ENCODE measurements around the gene UBE2D4. TPM values are rescaled to one million over a fixed set of nuclear protein-coding genes. Genes with fewer than 3 reads are reported as not detected.
A peak's percentile ranks its signal among the peaks of the same experiment; 100 is the strongest.

The UBE2D4 gene
- total RNA-seq, 1 experiment from 2014 or later = 2.4 TPM

GRCh38 chr7:43942997-43943396 lies 16.8 kb downstream of the UBE2D4 start:
- CTCF ChIA-PET = interaction anchor here (1.1 to 3.6 kb wide), 9 partner anchors 11 to 480 kb away, joined by 3 to 16 read pairs (median 6); partner anchors contain the start of genes MRPS24, STK17A and UBE2D4
- Mint-ChIP-seq H3K4me3 (no peak overlapping the region), H3K4me1 (peaks cover 2% of the 10 kb centered on the region), H3K36me3 (no peaks in the 10 kb centered on the region), H3K27ac (no peak overlapping the region), H3K9me3 (no peaks in the 10 kb centered on the region), H3K27me3 (ENCODE audit: low read depth) (no peaks in the 10 kb centered on the region)
- POLR2A ChIA-PET = no interaction called here
- DNase-seq (ENCODE audit: low spot score) (no peak), ATAC-seq (peak; percentile 58)
- no peak for TF ChIP-seq ZNF396 (CRISPR knock-in tag; IDR thresholded peaks at IDR 0.05; ENCODE audit: borderline replicate concordance)
- no peak for TF ChIP-seq ZNF425 (CRISPR knock-in tag; conservative IDR thresholded peaks at IDR 0.05)
- TF ChIP-seq IRF1 (CRISPR knock-in tag; IDR thresholded peaks at IDR 0.05) = no peak
- TF ChIP-seq HMGXB4 (CRISPR knock-in tag; IDR thresholded peaks at IDR 0.05) = no peak
- TF ChIP-seq ZNF281 (CRISPR knock-in tag; IDR thresholded peaks at IDR 0.05) = no peak

GRCh38 chr7:43943417-43944187 lies 17.4 kb downstream of the UBE2D4 start:
- CTCF ChIA-PET = interaction anchor here (0.6 to 3.6 kb wide), 11 partner anchors 11 to 480 kb away, joined by 3 to 16 read pairs (median 5); partner anchors contain the start of genes MRPS24, STK17A and UBE2D4
- Mint-ChIP-seq H3K4me3 (no peak overlapping the region), H3K4me1 (peaks cover 7% of the 10 kb centered on the region), H3K9me3 (no peaks in the 10 kb centered on the region), H3K27me3 (ENCODE audit: low read depth) (no peaks in the 10 kb centered on the region), H3K36me3 (no peaks in the 10 kb centered on the region), H3K27ac (no peak overlapping the region)
- ATAC-seq (no peak), DNase-seq (ENCODE audit: low spot score) (no peak)
- TF ChIP-seq GTF2I (CRISPR knock-in tag; conservative IDR thresholded peaks at IDR 0.05) (no peak), ZSCAN18 (CRISPR knock-in tag; IDR thresholded peaks at IDR 0.05) (no peak)
- POLR2A ChIA-PET = no interaction called here

- no peaks in the 10 kb centered on the region for H3K27me3 Mint-ChIP-seq (ENCODE audit: low read depth)
- H3K36me3 Mint-ChIP-seq = no peaks in the 10 kb centered on the region
- no peak for TF ChIP-seq ZNF512 (CRISPR knock-in tag; IDR thresholded peaks at IDR 0.05; ENCODE audit: borderline replicate concordance)
- TF ChIP-seq ZNF219 (CRISPR knock-in tag; IDR thresholded peaks at IDR 0.05; ENCODE audit: borderline replicate concordance) = no peak
- TF ChIP-seq ELF4 (CRISPR knock-in tag; IDR thresholded peaks at IDR 0.05; ENCODE audit: low read depth) = no peak
- no peak for TF ChIP-seq JAZF1 (CRISPR knock-in tag; IDR thresholded peaks at IDR 0.05)
- TF ChIP-seq HMGXB4 (CRISPR knock-in tag; IDR thresholded peaks at IDR 0.05) = no peak
- no peak for TF ChIP-seq MYBL2 (CRISPR knock-in tag; IDR thresholded peaks at IDR 0.05)
- TF ChIP-seq ATF3 (CRISPR knock-in tag; conservative IDR thresholded peaks at IDR 0.05) = no peak
- no peak overlapping the region for H3K27ac Mint-ChIP-seq
- ChIA-PET CTCF (interaction anchor here (1.4 to 3.6 kb wide), 2 partner anchors 10 to 39 kb away, joined by 3 to 14 read pairs; no protein-coding TSS in a partner anchor), POLR2A (no interaction called here)
- ATAC-seq (no peak), DNase-seq (ENCODE audit: low spot score) (no peak)
- H3K4me3 Mint-ChIP-seq = no peak overlapping the region
- no peaks in the 10 kb centered on the region for H3K9me3 Mint-ChIP-seq
- peaks cover 8% of the 10 kb centered on the region for H3K4me1 Mint-ChIP-seq
These were observed 18.1 kb downstream of the UBE2D4 start for GRCh38 chr7:43944286-43944685.
